H1 (cell line): Measurements from ENCODE around the gene GPX5. TPM values are rescaled to one million over a fixed set of nuclear protein-coding genes. Genes with fewer than 3 reads are reported as not detected.

Source experiments
- CTCF ChIA-PET: fragments of 300-600 bp; sonication (Branson Sonifier 250); formaldehyde crosslinking; loops from one replicate; lab custom pipeline; 2021; ENCODE audit not compliant: partially characterized antibody; lab: Charles Lee
- POLR2A ChIA-PET: fragments of 300-600 bp; sonication (Branson Sonifier 250); formaldehyde crosslinking; loops from one replicate; lab custom pipeline; 2021; ENCODE audit warnings: inconsistent platforms; ENCODE audit not compliant: partially characterized antibody; lab: Charles Lee
- DNase-seq, 2 experiments: peaks; one replicate each; pipeline versions ENCODE4 v3.0.0 to v3.0.0-alpha.2; 2010 to 2022; ENCODE audit warnings: low spot score in 2 of 2, low read depth in 1 of 2, mixed read lengths in 1 of 2
- FAIRE-seq: peaks from 2 replicates; lab custom pipeline; 2011; peaks lifted over from hg19 to GRCh38; lab: Jason Lieb, UNC
- H2AFZ ChIP-seq: 2 replicates; pipeline ENCODE4 v1.8.1; 2012; ENCODE audit warnings: low read length, inconsistent platforms
- H2AK5ac ChIP-seq: 2 replicates; pipeline ENCODE4 v1.6.1; 2013; ENCODE audit warnings: low read depth, low read length
- H2BK120ac ChIP-seq: replicated peaks from 2 replicates; pipeline ENCODE3; 2013; ENCODE audit warnings: low read depth, low read length, inconsistent platforms
- H2BK12ac ChIP-seq: 2 replicates; pipeline ENCODE4 v1.6.1; 2013; ENCODE audit warnings: low read depth, low read length
- H2BK15ac ChIP-seq: 2 replicates; pipeline ENCODE4 v1.6.1; 2013; ENCODE audit warnings: low read length
- H2BK20ac ChIP-seq: 2 replicates; pipeline ENCODE4 v1.6.1; 2013; ENCODE audit warnings: low read length
- H2BK5ac ChIP-seq: 2 replicates; pipeline ENCODE4 v1.6.1; 2013; ENCODE audit warnings: low read depth, low read length
- H3K14ac ChIP-seq: 2 replicates; pipeline ENCODE4 v1.6.1; 2013; ENCODE audit warnings: inconsistent platforms; ENCODE audit not compliant: insufficient read length
- H3K18ac ChIP-seq: 2 replicates; pipeline ENCODE4 v1.6.1; 2013; ENCODE audit warnings: low read length; ENCODE audit errors: extremely low read depth
- H3K23ac ChIP-seq: 2 replicates; pipeline ENCODE4 v1.6.1; 2013; ENCODE audit warnings: inconsistent platforms; ENCODE audit not compliant: insufficient read length
- H3K23me2 ChIP-seq: 2 replicates; pipeline ENCODE4 v1.6.1; 2013; ENCODE audit warnings: low read depth, low read length
- H3K27ac ChIP-seq: 2 replicates; pipeline ENCODE4 v1.6.1; 2011; ENCODE audit warnings: low read depth, low read length, inconsistent platforms
- H3K27me3 ChIP-seq, 4 experiments: replicated peaks in 1 of 4; 1 replicate in 1 of 4; 2 replicates in 3 of 4; pipeline versions ENCODE4 v1.6.1 to v1.8.1; 2011 to 2013; ENCODE audit warnings: low read length in 3 of 4, mild to moderate bottlenecking in 3 of 4, inconsistent platforms in 2 of 4, mixed read lengths in 2 of 4, moderate library complexity in 1 of 4; ENCODE audit not compliant: control insufficient read depth in 3 of 4, insufficient read depth in 3 of 4; ENCODE audit errors: extremely low read depth in 1 of 4
- H3K36me3 ChIP-seq, 4 experiments: 2 replicates each; pipeline versions ENCODE4 v1.6.1 to v1.8.1; 2011 to 2013; ENCODE audit warnings: mild to moderate bottlenecking in 4 of 4, low read length in 3 of 4, moderate library complexity in 2 of 4, control low read depth in 1 of 4, inconsistent platforms in 1 of 4; ENCODE audit not compliant: insufficient read depth in 4 of 4, control insufficient read depth in 2 of 4
- H3K4ac ChIP-seq: replicated peaks from 2 replicates; pipeline ENCODE3; 2013; ENCODE audit warnings: low read length, low read depth, mixed read lengths, inconsistent platforms; ENCODE audit not compliant: insufficient read length
- H3K4me1 ChIP-seq, 4 experiments: replicated peaks in 1 of 4; 1 replicate in 1 of 4; 2 replicates in 3 of 4; pipeline versions ENCODE4 v1.6.1 to v1.8.1; 2011 to 2013; ENCODE audit warnings: low read length in 3 of 4, inconsistent platforms in 2 of 4, mixed read lengths in 1 of 4; ENCODE audit not compliant: insufficient read depth in 4 of 4, control insufficient read depth in 3 of 4
- H3K4me2 ChIP-seq, 2 experiments: 2 replicates each; pipeline versions ENCODE4 v1.6.1 to v1.8.1; 2011 to 2013; ENCODE audit warnings: low read depth in 2 of 2, low read length in 2 of 2, control low read depth in 1 of 2, inconsistent platforms in 1 of 2, mild to moderate bottlenecking in 1 of 2; ENCODE audit not compliant: insufficient read depth in 1 of 2
- H3K4me3 ChIP-seq, 4 experiments: fragments of 200-600, 300-600 bp in 1 of 4; sonication (generic), shearing (Covaris generic), sonication (Bioruptor Twin) in 1 of 4; 2 replicates each; pipeline versions ENCODE4 v1.5.1 to v1.8.1; 2011 to 2016; ENCODE audit warnings: low read length in 4 of 4, low read depth in 3 of 4, control low read depth in 2 of 4, inconsistent platforms in 2 of 4, mild to moderate bottlenecking in 2 of 4, mixed read lengths in 1 of 4, moderate library complexity in 1 of 4; ENCODE audit not compliant: insufficient read depth in 2 of 4; ENCODE audit errors: extremely low read depth in 1 of 4
- H3K56ac ChIP-seq: replicated peaks from 2 replicates; pipeline ENCODE3; 2013; ENCODE audit warnings: low read depth, mild to moderate bottlenecking, mixed read lengths, low read length, inconsistent platforms; ENCODE audit not compliant: insufficient read length
- H3K79me1 ChIP-seq: 2 replicates; pipeline ENCODE4 v1.6.1; 2013; ENCODE audit warnings: low read depth, low read length, control low read depth
- H3K79me2 ChIP-seq, 2 experiments: 2 replicates each; pipeline versions ENCODE4 v1.6.1 to v1.8.1; 2012 to 2013; ENCODE audit warnings: low read length in 2 of 2, mild to moderate bottlenecking in 2 of 2, inconsistent platforms in 1 of 2; ENCODE audit not compliant: insufficient read depth in 2 of 2, control insufficient read depth in 1 of 2
- H3K9ac ChIP-seq, 4 experiments: replicated peaks in 1 of 4; 1 replicate in 1 of 4; 2 replicates in 3 of 4; pipeline versions ENCODE4 v1.6.1 to v1.8.1; 2011 to 2013; ENCODE audit warnings: low read depth in 3 of 4, low read length in 3 of 4, control low read depth in 2 of 4, mild to moderate bottlenecking in 2 of 4, moderate library complexity in 2 of 4, inconsistent platforms in 1 of 4; ENCODE audit errors: extremely low read depth in 1 of 4
- H3K9me3 ChIP-seq, 2 experiments: 2 replicates each; pipeline versions ENCODE4 v1.6.1 to v1.8.1; 2012 to 2013; ENCODE audit warnings: mild to moderate bottlenecking in 2 of 2, moderate library complexity in 2 of 2, control low read depth in 1 of 2, inconsistent platforms in 1 of 2, low read depth in 1 of 2, low read length in 1 of 2, mixed read lengths in 1 of 2; ENCODE audit not compliant: insufficient read depth in 2 of 2
- H4K20me1 ChIP-seq, 2 experiments: replicated peaks in 1 of 2; 2 replicates each; pipeline versions ENCODE3 to v1.8.1; 2011 to 2013; ENCODE audit warnings: inconsistent platforms in 2 of 2, low read length in 2 of 2, mild to moderate bottlenecking in 1 of 2; ENCODE audit not compliant: insufficient read depth in 2 of 2, control insufficient read depth in 1 of 2
- H4K5ac ChIP-seq: 2 replicates; pipeline ENCODE4 v1.6.1; 2013; ENCODE audit warnings: low read length, low read depth, mixed read lengths, inconsistent platforms; ENCODE audit not compliant: insufficient read length
- H4K8ac ChIP-seq: 2 replicates; pipeline ENCODE4 v1.8.0; 2013; ENCODE audit warnings: mild to moderate bottlenecking, moderate library complexity, low read length, inconsistent platforms; ENCODE audit not compliant: insufficient read depth; ENCODE audit errors: extremely low read depth
- H4K91ac ChIP-seq: replicated peaks from 2 replicates; pipeline ENCODE3; 2013; ENCODE audit warnings: low read length, mixed read lengths, inconsistent platforms; ENCODE audit not compliant: insufficient read length
- E2F6 ChIP-seq: IDR thresholded peaks from 2 replicates; pipeline ENCODE4 v1.6.1; 2012; ENCODE audit warnings: inconsistent platforms
- GABPA ChIP-seq: IDR thresholded peaks from 2 replicates; pipeline ENCODE4 v1.6.1; 2011; ENCODE audit warnings: mild to moderate bottlenecking, low read length, moderate library complexity, borderline replicate concordance; ENCODE audit not compliant: insufficient read depth
- KDM1A ChIP-seq: fragments of 200-600, 300-600 bp; sonication (generic); IDR thresholded peaks from 2 replicates; pipeline ENCODE4 v1.7.1; 2016; ENCODE audit warnings: mild to moderate bottlenecking, low read length, borderline replicate concordance
- MAFK ChIP-seq: IDR thresholded peaks from 2 replicates; pipeline ENCODE4 v1.6.1; 2012; ENCODE audit warnings: low read depth, mild to moderate bottlenecking, improper control_type of control experiment, low read length
- MAX ChIP-seq: IDR thresholded peaks from 2 replicates; pipeline ENCODE4 v1.6.1; 2012; ENCODE audit warnings: inconsistent platforms
- POLR2AphosphoS5 ChIP-seq: IDR thresholded peaks from 2 replicates; pipeline ENCODE4 v1.6.1; 2011; ENCODE audit warnings: low read depth, low read length
- RBBP5 ChIP-seq: IDR thresholded peaks from 2 replicates; pipeline ENCODE4 v1.7.1; 2012; ENCODE audit warnings: low read depth, mild to moderate bottlenecking, inconsistent platforms, low read length, moderate library complexity, borderline replicate concordance
- SAP30 ChIP-seq: fragments of 300-600 bp; sonication (generic); IDR thresholded peaks from 2 replicates; pipeline ENCODE4 v1.7.1; 2012; ENCODE audit warnings: low read length, moderate library complexity, mild to moderate bottlenecking, inconsistent platforms; ENCODE audit not compliant: insufficient read depth, insufficient replicate concordance
- ZNF274 ChIP-seq: IDR thresholded peaks from 2 replicates; pipeline ENCODE4 v1.7.0; 2012; ENCODE audit warnings: low read length, borderline replicate concordance; ENCODE audit errors: extremely low read depth
- polyA plus RNA-seq, 7 experiments: library from polyadenylated mRNA; depleted of rRNA in 3 of 7; stranded (reverse) in 5 of 7; unstranded in 2 of 7; fragments of >200 nt in 5 of 7; fragments of 200-250 nt in 2 of 7; gene quantifications; 1 replicate in 5 of 7; 2 replicates in 1 of 7; 4 replicates in 1 of 7; pipeline versions ENCODE4 v1.2.1 to v1.2.3, GENCODE V29; 2011 to 2013; ENCODE audit warnings: missing spikeins in 2 of 7, mixed read lengths in 2 of 7
- total RNA-seq: library from RNA; stranded (reverse); fragmentation: NEBNext Ultra II Directional; extraction: Animal tissue kit (Norgen Biotek cat#: 25700); gene quantifications from 2 replicates; pipeline ENCODE4 v1.2.1, GENCODE V29; 2021
- TF ChIP-seq, protein P1 (sequence below): IDR thresholded peaks from 2 replicates; pipeline ENCODE4 v1.6.1; 2011; ENCODE audit warnings: low read length, improper control_type of control experiment

Gene GPX5
- total and polyA plus RNA-seq, 2 of the 8 experiments (the other 6 are each of a cell fraction or from before 2014, with no cell fraction given), result 0.08 TPM; not detected in 1

DNA sequence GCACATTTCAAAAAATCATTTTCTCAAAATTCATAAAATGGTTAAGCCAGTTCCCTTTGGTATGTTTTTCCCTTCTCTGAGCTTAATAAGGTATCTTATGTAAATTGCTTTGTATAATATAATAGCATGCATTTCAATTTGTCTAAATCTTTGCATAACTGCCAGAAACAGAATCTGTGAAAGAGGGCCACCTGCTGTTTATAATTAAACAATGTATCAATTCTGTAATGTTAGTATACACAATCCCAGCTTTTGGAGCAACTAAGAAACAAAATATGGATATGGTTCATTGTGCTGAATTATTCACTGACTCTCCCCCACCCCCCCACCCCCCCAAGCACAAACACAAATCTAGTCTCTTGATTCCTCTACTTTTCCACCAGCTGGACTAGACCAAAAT is 54.8 kb downstream of the GPX5 start:
- no peak overlapping the region for H2AK5ac ChIP-seq
- H3K9ac ChIP-seq, result no peak overlapping the region
- no peak overlapping the region for H3K18ac ChIP-seq
- H4K20me1 ChIP-seq, result no peaks in the 10 kb centered on the region
- H3K79me2 ChIP-seq, result no peaks in the 10 kb centered on the region
- no peak overlapping the region for H3K23ac ChIP-seq
- no peak overlapping the region for H2BK15ac ChIP-seq
- FAIRE-seq (no peak), DNase-seq (no peak)
- H4K8ac ChIP-seq, result no peak overlapping the region
- CTCF ChIA-PET, result interaction anchor here (0.6 to 2.0 kb wide), 7 partner anchors 14 to 67 kb away, joined by 3 to 5 read pairs (median 4); no protein-coding TSS in a partner anchor
- H2BK20ac ChIP-seq, result no peak overlapping the region
- no peaks in the 10 kb centered on the region for H3K9me3 ChIP-seq
- H3K4me3 ChIP-seq, result no peak overlapping the region
- no peaks in the 10 kb centered on the region for H3K4me1 ChIP-seq
- no peak overlapping the region for H2BK12ac ChIP-seq
- H3K27me3 ChIP-seq, result no peaks in the 10 kb centered on the region
- no peak overlapping the region for H3K56ac ChIP-seq
- no peak overlapping the region for H4K91ac ChIP-seq
- H3K79me1 ChIP-seq, result no peaks in the 10 kb centered on the region
- H2BK5ac ChIP-seq, result no peak overlapping the region
- no peak overlapping the region for H3K4me2 ChIP-seq
- TF ChIP-seq, protein P1, sequence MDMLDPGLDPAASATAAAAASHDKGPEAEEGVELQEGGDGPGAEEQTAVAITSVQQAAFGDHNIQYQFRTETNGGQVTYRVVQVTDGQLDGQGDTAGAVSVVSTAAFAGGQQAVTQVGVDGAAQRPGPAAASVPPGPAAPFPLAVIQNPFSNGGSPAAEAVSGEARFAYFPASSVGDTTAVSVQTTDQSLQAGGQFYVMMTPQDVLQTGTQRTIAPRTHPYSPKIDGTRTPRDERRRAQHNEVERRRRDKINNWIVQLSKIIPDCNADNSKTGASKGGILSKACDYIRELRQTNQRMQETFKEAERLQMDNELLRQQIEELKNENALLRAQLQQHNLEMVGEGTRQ, result no peak
- TF ChIP-seq ZNF274, result no peak
- no peak for TF ChIP-seq GABPA
- TF ChIP-seq KDM1A, result no peak
- no peak for TF ChIP-seq MAFK
- TF ChIP-seq MAX, result no peak
- no peak for TF ChIP-seq SAP30
- no peak for TF ChIP-seq RBBP5
- no peak for TF ChIP-seq E2F6
- no peak for TF ChIP-seq POLR2AphosphoS5
- no peaks in the 10 kb centered on the region for H3K23me2 ChIP-seq
- H2BK120ac ChIP-seq, result no peak overlapping the region
- H2AFZ ChIP-seq, result no peak overlapping the region
- H3K27ac ChIP-seq, result no peak overlapping the region
- H3K14ac ChIP-seq, result no peak overlapping the region
- H3K36me3 ChIP-seq, result no peaks in the 10 kb centered on the region
- H3K4ac ChIP-seq, result no peak overlapping the region
- POLR2A ChIA-PET, result interaction anchor here (0.6 to 1.2 kb wide), 2 partner anchors 10 to 43 kb away, joined by 3 read pairs; no protein-coding TSS in a partner anchor
- no peak overlapping the region for H4K5ac ChIP-seq
